Body of pancreas (tissue), 4 donors: ENCODE results near the gene MEIOC.

Experiments
- CTCF ChIP-seq, 7 experiments: fragments of 450-650 bp in 4 of 7; fragments of 200-600 bp in 3 of 7; sonication (generic) in 3 of 7; IDR thresholded peaks; one replicate each; pipeline ENCODE4 v1.5.1; 2016 to 2019; ENCODE audit warnings: antibody characterized with exemption in 7 of 7
- POLR2A ChIP-seq, 3 donors: fragments of 450-650 bp; IDR thresholded peaks; one replicate each; pipeline ENCODE4 v1.6.1; 2016; ENCODE audit warnings: antibody characterized with exemption in 3 of 3, mild to moderate bottlenecking in 2 of 3

- no peak for TF ChIP-seq CTCF (IDR thresholded peaks at IDR 0.05)
- no peak for TF ChIP-seq POLR2A (IDR thresholded peaks at IDR 0.05)
Measured at GRCh38 chr17:44652727-44653126, 3.5 kb upstream of the MEIOC start.
